Activated CD8-positive, alpha-beta T cell treated with anti-CD3 and anti-CD28 coated beads for 36 hours (primary cell): ENCODE measurements around the gene SYNE2. TPM values are rescaled to one million over a fixed set of nuclear protein-coding genes. Genes with fewer than 3 reads are reported as not detected.
"Not testable (repeated sequence)": the region's sequence is repeated elsewhere in the genome, so short reads cannot be mapped to it uniquely, and the experiment has no call there.

Experiments used
- ATAC-seq: fragments of 200-7000 bp; cut with Tn5 transposase; one replicate; pipeline ENCODE4 v1.10.0; 2021; ENCODE audit warnings: mild to moderate bottlenecking, moderate library complexity
- CTCF ChIA-PET: fragments of 350-600 bp; sonication (Branson Sonifier 250); formaldehyde crosslinking; loops from one replicate; lab custom pipeline; 2021; ENCODE audit warnings: antibody characterized with exemption; lab: Charles Lee
- POLR2A ChIA-PET: fragments of 350-600 bp; sonication (Branson Sonifier 250); formaldehyde crosslinking; loops from one replicate; lab custom pipeline; 2021; ENCODE audit warnings: antibody characterized with exemption; lab: Charles Lee
- DNase-seq: peaks from one replicate; pipeline ENCODE4 v3.0.0-alpha.2; 2020
- H3K27ac Mint-ChIP-seq: one replicate; pipeline ENCODE4 v1.8.0; 2021; ENCODE audit warnings: mild to moderate bottlenecking, mixed read lengths
- H3K27me3 Mint-ChIP-seq: one replicate; pipeline ENCODE4 v1.8.0; 2021; ENCODE audit warnings: mixed read lengths
- H3K36me3 Mint-ChIP-seq: one replicate; pipeline ENCODE4 v1.8.0; 2021; ENCODE audit warnings: low read depth, mixed read lengths
- H3K4me1 Mint-ChIP-seq: one replicate; pipeline ENCODE4 v1.8.0; 2021; ENCODE audit warnings: low read depth, mixed read lengths
- H3K4me3 Mint-ChIP-seq: one replicate; pipeline ENCODE4 v1.8.0; 2021; ENCODE audit warnings: mild to moderate bottlenecking, moderate library complexity, mixed read lengths
- H3K9me3 Mint-ChIP-seq: one replicate; pipeline ENCODE4 v1.8.0; 2021; ENCODE audit warnings: mixed read lengths
- CTCF ChIP-seq: fragments of 200-600 bp; IDR thresholded peaks from one replicate; pipeline ENCODE4 v1.8.0; 2022; ENCODE audit warnings: antibody characterized with exemption, mild to moderate bottlenecking
- intact Hi-C: fragments of 100-400 bp; cut with micrococcal nuclease; formaldehyde crosslinking; loops from one replicate; pipeline ENCODE4 v1.10.0; 2022
- total RNA-seq, 2 experiments: library from RNA; stranded (reverse); gene quantifications; one replicate each; pipeline ENCODE4 v1.2.3, GENCODE V29; 2021

SYNE2 gene
- total RNA-seq, 2 experiments from 2014 or later, result 28.1 to 29.0 TPM

GRCh38 chr14:64178814-64179213 is 326.0 kb downstream of the SYNE2 start:
- peak; percentile 67 for ATAC-seq
- DNase-seq, result peak; percentile 14
- intact Hi-C loops, result loop anchor here (10.0 kb wide), 1 partner anchor 116 kb away; the partner anchor contains the start of gene ESR2
- no peak for TF ChIP-seq CTCF
- Mint-ChIP-seq H3K36me3 (peaks cover 32% of the 10 kb centered on the region), H3K4me3 (no peak overlapping the region), H3K27me3 (no peaks in the 10 kb centered on the region), H3K4me1 (peaks cover 24% of the 10 kb centered on the region), H3K27ac (no peak overlapping the region), H3K9me3 (no peaks in the 10 kb centered on the region)
- ChIA-PET CTCF (no interaction called here), POLR2A (no interaction called here)

- ATAC-seq, DNase-seq, intact Hi-C loops, H3K27ac Mint-ChIP-seq, H3K27me3 Mint-ChIP-seq, H3K9me3 Mint-ChIP-seq, POLR2A ChIA-PET, CTCF ChIA-PET, H3K4me3 Mint-ChIP-seq, H3K4me1 Mint-ChIP-seq: not testable (repeated sequence)
- H3K36me3 Mint-ChIP-seq, result peaks cover 35% of the 10 kb centered on the region
Observed at GRCh38 chr14:64182908-64183307, 330.1 kb downstream of the SYNE2 start.

- DNase-seq (no peak), ATAC-seq (no peak)
- ChIA-PET CTCF (interaction anchor here (0.8 to 1.2 kb wide), 2 partner anchors 111 to 119 kb away, joined by 3 read pairs; no protein-coding TSS in a partner anchor), POLR2A (no interaction called here)
- Mint-ChIP-seq H3K4me1 (no peaks in the 10 kb centered on the region), H3K4me3 (no peak overlapping the region), H3K36me3 (peaks cover 34% of the 10 kb centered on the region), H3K27me3 (no peaks in the 10 kb centered on the region), H3K9me3 (no peaks in the 10 kb centered on the region), H3K27ac (no peak overlapping the region)
- intact Hi-C loops, result no loop called here
- no peak for TF ChIP-seq CTCF
Observed at GRCh38 chr14:64184103-64184729, 331.4 kb downstream of the SYNE2 start.

- CTCF ChIA-PET, result interaction anchor here (1.2 kb wide), 1 partner anchor 118 kb away, joined by 3 read pairs; no protein-coding TSS in a partner anchor
- no peak for TF ChIP-seq CTCF
- intact Hi-C loops, result no loop called here
- Mint-ChIP-seq H3K27me3 (no peaks in the 10 kb centered on the region), H3K36me3 (peaks cover 35% of the 10 kb centered on the region), H3K4me3 (no peak overlapping the region), H3K4me1 (no peaks in the 10 kb centered on the region), H3K27ac (no peak overlapping the region), H3K9me3 (no peaks in the 10 kb centered on the region)
- POLR2A ChIA-PET, result interaction anchor here (0.6 kb wide), 1 partner anchor 8 kb away, joined by 4 read pairs; no protein-coding TSS in a partner anchor
- ATAC-seq (no peak), DNase-seq (no peak)
Observed at GRCh38 chr14:64185184-64185583, 332.4 kb downstream of the SYNE2 start.

- Mint-ChIP-seq H3K36me3 (peaks cover 38% of the 10 kb centered on the region), H3K9me3 (no peaks in the 10 kb centered on the region), H3K27ac (no peak overlapping the region), H3K4me1 (peaks cover 2% of the 10 kb centered on the region), H3K4me3 (no peak overlapping the region), H3K27me3 (no peaks in the 10 kb centered on the region)
- ChIA-PET POLR2A (no interaction called here), CTCF (no interaction called here)
- no peak for ATAC-seq
- TF ChIP-seq CTCF, result no peak
- intact Hi-C loops, result no loop called here
- no peak for DNase-seq
Observed at GRCh38 chr14:64186231-64187129, 333.7 kb downstream of the SYNE2 start.
